HG03439 (cell line): Measurements from ENCODE around the gene HNRNPH2.

Source experiments
- ATAC-seq: cut with Tn5 transposase; IDR thresholded peaks from one replicate; pipeline ENCODE4 v1.9.1; 2021; ENCODE audit warnings: mild to moderate bottlenecking, moderate library complexity; ENCODE audit not compliant: unreplicated experiment

The HNRNPH2 gene

GRCh38 chrX:101450961-101451360, 42.9 kb downstream of the HNRNPH2 start:
- no peak for ATAC-seq

- ATAC-seq = no peak
Measured at GRCh38 chrX:101452056-101452455, 44.0 kb downstream of the HNRNPH2 start.

GRCh38 chrX:101460669-101461068, 52.6 kb downstream of the HNRNPH2 start:
- ATAC-seq = no peak

DNA sequence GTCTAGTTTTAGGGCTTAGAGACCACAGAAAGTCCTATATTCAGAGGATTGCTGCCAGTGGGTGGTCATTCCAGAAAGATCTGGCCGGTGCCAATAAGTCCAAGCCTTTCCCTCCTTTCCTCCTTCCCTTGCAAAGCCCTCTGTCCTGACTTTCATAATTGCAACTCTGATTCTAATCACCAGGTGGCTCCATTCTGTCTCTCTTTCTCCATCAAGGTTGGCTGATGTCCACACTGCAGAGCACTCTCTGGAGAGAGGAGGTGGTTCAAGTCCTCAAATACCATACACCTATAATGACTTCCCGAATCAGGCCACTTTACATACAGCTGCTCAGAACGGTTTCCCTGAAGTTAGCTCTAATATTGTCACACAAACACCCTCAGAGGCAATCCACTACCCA, 54.9 kb downstream of the HNRNPH2 start:
- no peak for ATAC-seq
